H9 (cell line): ENCODE measurements around the gene CHRNB4. TPM values are rescaled to one million over a fixed set of nuclear protein-coding genes. Genes with fewer than 3 reads are reported as not detected.

Source experiments
- DNase-seq: peaks from one replicate; pipeline ENCODE4 v3.0.0-alpha.2; 2017
- H2AFZ ChIP-seq: one replicate; pipeline ENCODE4 v1.6.1; 2013; ENCODE audit warnings: mild to moderate bottlenecking, low read length, control low read depth, moderate library complexity
- H2AK5ac ChIP-seq: 2 replicates; pipeline ENCODE4 v1.6.1; 2013; ENCODE audit warnings: low read length, control low read depth, mixed read lengths; ENCODE audit not compliant: insufficient read length
- H2BK120ac ChIP-seq: one replicate; pipeline ENCODE4 v1.6.1; 2013; ENCODE audit warnings: low read depth, mild to moderate bottlenecking, low read length, control low read depth, inconsistent platforms; ENCODE audit not compliant: poor library complexity, severe bottlenecking
- H2BK12ac ChIP-seq: 2 replicates; pipeline ENCODE4 v1.6.1; 2013; ENCODE audit warnings: low read length, control low read depth, mixed read lengths, low read depth; ENCODE audit not compliant: insufficient read length
- H2BK15ac ChIP-seq: 2 replicates; pipeline ENCODE4 v1.6.1; 2013; ENCODE audit warnings: low read depth, low read length, control low read depth
- H2BK20ac ChIP-seq: one replicate; pipeline ENCODE4 v1.6.1; 2013; ENCODE audit warnings: low read depth, mild to moderate bottlenecking, low read length, control low read depth, inconsistent platforms; ENCODE audit not compliant: poor library complexity, severe bottlenecking
- H2BK5ac ChIP-seq: 2 replicates; pipeline ENCODE4 v1.6.1; 2013; ENCODE audit warnings: low read length, control low read depth, mixed read lengths; ENCODE audit not compliant: insufficient read length
- H3K14ac ChIP-seq: 2 replicates; pipeline ENCODE4 v1.6.1; 2013; ENCODE audit warnings: low read length, control low read depth; ENCODE audit not compliant: insufficient read depth
- H3K18ac ChIP-seq: 2 replicates; pipeline ENCODE4 v1.6.1; 2013; ENCODE audit warnings: low read depth, mild to moderate bottlenecking, mixed read lengths, low read length, control low read depth; ENCODE audit not compliant: insufficient read length
- H3K23ac ChIP-seq: 2 replicates; pipeline ENCODE4 v1.6.1; 2013; ENCODE audit warnings: low read length, control low read depth, mixed read lengths, low read depth; ENCODE audit not compliant: insufficient read length
- H3K23me2 ChIP-seq: 2 replicates; pipeline ENCODE4 v1.6.1; 2013; ENCODE audit warnings: low read depth, mild to moderate bottlenecking, mixed read lengths, low read length, control low read depth; ENCODE audit not compliant: insufficient read length, poor library complexity, severe bottlenecking
- H3K27ac ChIP-seq: 2 replicates; pipeline ENCODE4 v1.5.1; 2013; ENCODE audit warnings: low read length, control low read depth, mixed read lengths, low read depth; ENCODE audit not compliant: insufficient read length
- H3K27me3 ChIP-seq: 2 replicates; pipeline ENCODE4 v1.6.1; 2013; ENCODE audit warnings: low read length, control low read depth, inconsistent platforms; ENCODE audit not compliant: insufficient read depth
- H3K4ac ChIP-seq: 2 replicates; pipeline ENCODE4 v1.6.1; 2013; ENCODE audit warnings: low read depth, mild to moderate bottlenecking, control low read depth, inconsistent platforms, low read length, moderate library complexity
- H3K4me1 ChIP-seq: 2 replicates; pipeline ENCODE4 v1.6.1; 2013; ENCODE audit warnings: low read length, control low read depth, inconsistent platforms; ENCODE audit not compliant: insufficient read depth
- H3K4me2 ChIP-seq: 2 replicates; pipeline ENCODE4 v1.6.1; 2013; ENCODE audit warnings: low read length, control low read depth, mixed read lengths; ENCODE audit not compliant: insufficient read length, insufficient read depth
- H3K56ac ChIP-seq: 2 replicates; pipeline ENCODE4 v1.6.1; 2013; ENCODE audit warnings: low read depth, mild to moderate bottlenecking, mixed read lengths, low read length, control low read depth; ENCODE audit not compliant: insufficient read length
- H3K79me1 ChIP-seq: 2 replicates; pipeline ENCODE4 v1.6.1; 2013; ENCODE audit warnings: low read depth, mild to moderate bottlenecking, moderate library complexity, low read length, control low read depth, inconsistent platforms; ENCODE audit not compliant: insufficient read depth, poor library complexity, severe bottlenecking
- H3K79me2 ChIP-seq: 2 replicates; pipeline ENCODE4 v1.6.1; 2013; ENCODE audit warnings: low read length, control low read depth, inconsistent platforms; ENCODE audit not compliant: insufficient read depth
- H3K9ac ChIP-seq: 2 replicates; pipeline ENCODE4 v1.6.1; 2013; ENCODE audit warnings: low read length, control low read depth, mixed read lengths; ENCODE audit not compliant: insufficient read length; ENCODE audit errors: extremely low read depth
- H3K9me3 ChIP-seq: one replicate; pipeline ENCODE4 v1.6.1; 2013; ENCODE audit warnings: low read depth, low read length, inconsistent platforms; ENCODE audit not compliant: control insufficient read depth
- H3T11ph ChIP-seq: one replicate; pipeline ENCODE4 v1.6.1; 2013; ENCODE audit warnings: mild to moderate bottlenecking, low read length, control low read depth, inconsistent platforms
- H4K20me1 ChIP-seq: one replicate; pipeline ENCODE4 v1.6.1; 2013; ENCODE audit not compliant: control insufficient read depth, insufficient read length, insufficient read depth
- H4K5ac ChIP-seq: 2 replicates; pipeline ENCODE4 v1.6.1; 2013; ENCODE audit warnings: low read depth, mild to moderate bottlenecking, mixed read lengths, low read length, control low read depth; ENCODE audit not compliant: insufficient read length
- H4K8ac ChIP-seq: replicated peaks from 2 replicates; pipeline ENCODE4 v1.6.1; 2013; ENCODE audit warnings: low read length, control low read depth, mixed read lengths, low read depth; ENCODE audit not compliant: insufficient read length
- H4K91ac ChIP-seq: 2 replicates; pipeline ENCODE4 v1.6.1; 2013; ENCODE audit warnings: low read depth, mild to moderate bottlenecking, moderate library complexity, mixed read lengths, low read length, control low read depth; ENCODE audit not compliant: insufficient read length
- H3K27ac Mint-ChIP-seq, 3 experiments: 2 replicates in 2 of 3; 3 replicates in 1 of 3; pipeline ENCODE4 v1.8.0; 2020 to 2021; ENCODE audit warnings: mixed read lengths in 3 of 3, mild to moderate bottlenecking in 1 of 3, moderate library complexity in 1 of 3
- H3K27me3 Mint-ChIP-seq: 2 replicates; pipeline ENCODE4 v1.8.0; 2021; ENCODE audit warnings: low read depth, mild to moderate bottlenecking, moderate library complexity, mixed read lengths
- H3K36me3 Mint-ChIP-seq, 3 experiments: 2 replicates in 2 of 3; 3 replicates in 1 of 3; pipeline ENCODE4 v1.8.0; 2020 to 2021; ENCODE audit warnings: low read depth in 3 of 3, mixed read lengths in 3 of 3; ENCODE audit not compliant: insufficient read depth in 1 of 3
- H3K4me1 Mint-ChIP-seq, 2 experiments: 2 replicates each; pipeline ENCODE4 v1.8.0; 2020; ENCODE audit warnings: mixed read lengths in 2 of 2
- H3K4me3 Mint-ChIP-seq, 2 experiments: 2 replicates in 1 of 2; 3 replicates in 1 of 2; pipeline ENCODE4 v1.8.0; 2020 to 2021; ENCODE audit warnings: mild to moderate bottlenecking in 2 of 2, mixed read lengths in 2 of 2, moderate library complexity in 1 of 2
- H3K9me3 Mint-ChIP-seq, 2 experiments: 2 replicates in 1 of 2; 3 replicates in 1 of 2; pipeline ENCODE4 v1.8.0; 2020; ENCODE audit warnings: mild to moderate bottlenecking in 2 of 2, mixed read lengths in 2 of 2, moderate library complexity in 1 of 2
- CTCF ChIP-seq: fragments of 200-600 bp; sonication (generic); conservative IDR thresholded peaks from 3 replicates; pipeline ENCODE4 v1.8.0; 2021; ENCODE audit warnings: antibody characterized with exemption, mild to moderate bottlenecking
- WGBS: extraction: QIAGEN DNeasy Blood & Tissue Kit; methylation state at CpG from one replicate; pipeline ENCODE4 v1.1.7; 2013; ENCODE audit warnings: missing lambda C conversion rate, low lambda C conversion rate, mixed read lengths; ENCODE audit not compliant: insufficient read length; ENCODE audit errors: extremely low coverage; 5-methylcytosine and 5-hydroxymethylcytosine counted together
- total RNA-seq: library from RNA; stranded (reverse); gene quantifications from 2 replicates; pipeline ENCODE4 v1.2.1, GENCODE V29; 2021

Gene CHRNB4
- total RNA-seq, 1 experiment from 2014 or later = 1.9 TPM

- Histone ChIP-seq H3K4me1 (peaks cover 9% of the 10 kb centered on the region; the same call in 1 of the 2 replicates), H4K20me1 (no peaks in the 10 kb centered on the region), H2BK5ac (no peak overlapping the region), H3K18ac (no peak overlapping the region), H3K4ac (no peak overlapping the region), H3T11ph (no peak overlapping the region), H3K23me2 (no peaks in the 10 kb centered on the region), H3K56ac (no peak overlapping the region), H3K27me3 (no peaks in the 10 kb centered on the region; the same call in 1 of the 2 replicates), H2BK120ac (no peak overlapping the region), H2AK5ac (no peak overlapping the region), H2AFZ (no peak overlapping the region), H2BK20ac (no peak overlapping the region), H3K4me2 (no peak overlapping the region), H4K91ac (no peak overlapping the region), H3K9me3 (no peaks in the 10 kb centered on the region), H4K5ac (no peak overlapping the region), H2BK12ac (no peak overlapping the region), H3K9ac (no peak overlapping the region), H3K79me1 (no peaks in the 10 kb centered on the region), H3K27ac (no peak overlapping the region), H2BK15ac (no peak overlapping the region), H3K23ac (no peak overlapping the region), H4K8ac (no peak overlapping the region), H3K14ac (no peak overlapping the region), H3K79me2 (no peaks in the 10 kb centered on the region)
- H3K27ac Mint-ChIP-seq = no peak overlapping the region; a peak in 1 of 7 replicates
- DNase-seq = no peak
- peaks cover 35 to 48% of the 10 kb centered on the region in 2 experiments for H3K4me1 Mint-ChIP-seq
- peaks cover 30% of the 10 kb centered on the region for H3K27me3 Mint-ChIP-seq
- no peak for TF ChIP-seq CTCF
- H3K36me3 Mint-ChIP-seq = no peaks in the 10 kb centered on the region
- no peaks in the 10 kb centered on the region for H3K9me3 Mint-ChIP-seq
- WGBS = no CpG with 5 or more reads among the region's 2 CpGs
- no peak overlapping the region for H3K4me3 Mint-ChIP-seq
Measured at GRCh38 chr15:78668987-78669386, 28.0 kb upstream of the CHRNB4 start.
